HG03095 (cell line): ENCODE data around the gene SCPEP1.
A peak's percentile ranks its signal among the peaks of the same experiment; 100 is the strongest.

Experiments
- ATAC-seq: cut with Tn5 transposase; IDR thresholded peaks from one replicate; pipeline ENCODE4 v1.9.1; 2021; ENCODE audit warnings: moderate library complexity; ENCODE audit not compliant: unreplicated experiment

SCPEP1 gene

DNA sequence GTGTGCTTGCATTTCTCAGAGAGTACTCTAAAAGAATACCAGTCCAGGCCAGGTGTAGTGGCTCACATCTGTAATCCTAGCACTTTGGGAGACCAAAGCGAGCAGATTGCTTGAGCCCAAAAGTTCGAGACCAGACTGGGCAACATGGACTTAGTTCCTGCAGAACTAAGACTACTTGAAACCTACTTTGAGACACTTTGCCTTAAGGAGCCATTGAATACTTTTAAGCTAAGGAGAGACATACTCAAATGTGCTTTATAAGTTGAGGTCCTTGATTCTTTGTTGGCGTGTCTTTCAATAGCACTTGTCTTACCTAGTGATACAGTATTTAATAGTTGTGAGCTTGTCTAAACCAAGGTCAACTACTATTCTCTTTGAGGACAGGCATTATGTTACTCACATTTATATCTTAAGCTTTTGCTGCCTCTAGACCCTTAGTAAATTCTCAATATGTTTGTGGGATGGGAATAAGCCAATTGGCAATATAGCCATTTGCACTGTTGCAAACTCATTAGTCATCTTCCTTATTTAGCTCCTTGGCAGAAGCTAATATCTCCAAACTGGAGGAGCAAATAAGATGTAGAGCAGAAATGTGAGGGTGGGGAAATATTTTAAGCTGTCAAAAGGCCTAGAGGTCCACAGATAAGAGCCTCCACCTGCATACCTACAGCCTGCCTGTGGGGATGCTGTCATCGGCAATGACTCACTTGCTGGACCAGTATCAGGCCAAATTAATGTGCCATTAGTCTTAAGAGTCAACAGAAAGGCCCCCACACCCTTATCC is 16.3 kb downstream of the SCPEP1 start:
- no peak for ATAC-seq

DNA sequence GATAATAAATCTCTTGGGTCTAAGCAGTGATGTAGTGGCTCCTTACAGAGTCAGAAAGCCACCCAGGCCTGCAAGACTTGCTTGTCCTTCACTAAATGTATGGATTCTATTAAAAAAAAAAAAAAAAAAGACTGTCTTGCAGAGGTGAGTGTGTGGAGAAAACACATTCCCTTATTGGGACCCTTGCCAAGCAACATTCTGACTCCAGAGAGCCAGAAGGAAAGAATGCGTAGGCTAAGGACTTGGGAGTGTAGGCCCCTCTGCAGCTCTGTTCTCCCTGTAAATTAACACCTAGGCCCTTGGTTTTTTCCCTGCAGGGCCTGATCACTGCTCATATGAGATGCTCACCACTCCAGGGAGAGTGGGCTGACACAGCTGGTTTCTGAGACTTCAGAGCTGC is 17.8 kb downstream of the SCPEP1 start:
- ATAC-seq = no peak

DNA sequence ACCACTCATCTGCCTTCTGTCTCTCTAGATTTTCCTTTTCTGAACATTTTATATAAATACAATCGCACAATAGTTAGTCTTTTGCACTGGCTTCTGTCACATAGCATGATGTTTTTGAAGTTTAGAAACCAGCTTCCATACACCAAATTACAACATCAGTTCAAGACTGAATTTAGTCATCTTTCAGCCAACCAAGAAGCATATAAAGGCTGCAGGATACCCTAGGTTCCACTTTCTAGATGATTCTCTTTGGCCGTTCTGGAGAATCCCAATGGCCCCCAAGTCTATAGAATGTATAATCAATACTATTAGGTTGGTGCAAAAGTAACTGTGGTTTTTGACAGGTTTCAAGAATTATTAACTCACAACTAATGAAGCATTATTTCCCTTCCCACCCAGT is 19.4 kb downstream of the SCPEP1 start:
- ATAC-seq = no peak

DNA sequence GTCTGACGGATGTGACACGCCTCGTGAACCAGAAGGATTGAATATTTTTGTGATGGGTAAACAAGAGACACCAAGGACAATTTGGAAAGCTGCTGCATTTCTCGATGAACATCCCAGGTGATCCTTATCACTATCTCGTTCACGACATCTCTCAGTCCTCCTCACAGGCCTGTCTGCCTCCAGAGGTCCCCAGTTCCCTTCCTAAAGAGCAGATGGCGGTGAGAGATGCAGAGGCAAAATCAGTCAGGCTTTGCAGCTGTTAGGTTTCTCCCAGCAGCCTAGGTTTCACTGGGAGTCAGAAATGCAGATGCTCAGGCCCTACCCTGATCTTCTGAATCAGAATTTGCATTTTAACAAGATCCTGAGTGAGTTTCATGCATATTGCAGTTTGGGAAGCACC is 23.6 kb downstream of the SCPEP1 start:
- ATAC-seq = no peak

DNA sequence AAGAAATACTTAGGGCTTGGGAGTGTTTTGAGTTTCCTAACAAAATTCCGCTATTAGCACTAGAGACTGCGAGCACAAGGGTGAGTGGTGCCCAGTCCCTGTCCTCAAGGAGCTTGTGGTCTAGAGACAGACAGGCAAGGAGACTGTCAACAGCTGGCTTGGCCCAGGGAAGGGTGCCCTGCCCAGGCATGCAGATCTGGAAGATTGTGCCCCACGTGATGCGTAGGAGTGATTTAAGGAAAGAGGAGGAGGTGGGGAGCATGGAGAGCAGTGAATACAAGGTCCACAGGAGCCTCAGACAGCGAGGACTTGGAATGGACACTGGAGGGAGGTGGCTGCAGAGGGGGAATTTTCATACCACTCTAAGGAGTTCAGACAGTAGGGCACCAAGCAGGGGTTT is 25.0 kb downstream of the SCPEP1 start:
- ATAC-seq = no peak

DNA sequence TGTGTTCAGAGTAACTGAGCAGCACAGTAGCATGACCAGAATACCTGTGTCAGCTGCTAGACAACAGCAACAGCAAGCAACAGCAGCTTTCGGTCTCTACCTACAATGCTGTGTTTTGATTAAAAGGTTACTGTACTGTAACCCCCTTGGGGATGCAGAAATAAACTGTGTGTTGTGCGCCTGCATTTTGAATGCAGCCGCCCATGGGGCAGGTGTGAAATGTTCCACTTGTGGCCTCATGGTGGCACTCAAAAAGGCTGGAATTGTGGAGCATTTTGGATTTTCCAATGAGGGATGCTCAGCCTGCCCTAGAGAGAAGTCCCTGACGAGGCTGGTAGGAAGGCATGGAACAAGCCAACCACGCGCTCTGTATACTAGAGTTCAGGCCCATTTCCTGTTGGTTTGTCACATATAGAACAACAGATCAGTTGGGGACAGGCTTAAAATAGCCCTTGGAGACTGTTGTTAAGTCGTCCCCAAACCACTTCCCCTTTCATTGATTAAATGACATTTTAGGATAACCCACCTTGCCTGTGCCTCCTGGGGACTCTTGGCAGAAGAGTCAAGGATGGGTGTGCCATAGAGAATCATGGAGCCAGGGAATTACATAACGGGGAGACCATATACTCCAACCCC is 27.1 kb downstream of the SCPEP1 start:
- peak; percentile 85 for ATAC-seq

DNA sequence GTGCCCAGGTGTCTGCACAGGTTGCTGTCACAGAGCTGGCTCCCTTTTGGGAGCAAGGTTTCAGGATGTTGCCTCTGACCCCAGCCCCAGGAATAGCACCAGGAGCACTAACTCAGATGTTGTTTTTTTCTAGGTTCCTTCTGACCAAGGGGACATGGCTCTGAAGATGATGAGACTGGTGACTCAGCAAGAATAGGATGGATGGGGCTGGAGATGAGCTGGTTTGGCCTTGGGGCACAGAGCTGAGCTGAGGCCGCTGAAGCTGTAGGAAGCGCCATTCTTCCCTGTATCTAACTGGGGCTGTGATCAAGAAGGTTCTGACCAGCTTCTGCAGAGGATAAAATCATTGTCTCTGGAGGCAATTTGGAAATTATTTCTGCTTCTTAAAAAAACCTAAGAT is 28.1 kb downstream of the SCPEP1 start:
- ATAC-seq = no peak

DNA sequence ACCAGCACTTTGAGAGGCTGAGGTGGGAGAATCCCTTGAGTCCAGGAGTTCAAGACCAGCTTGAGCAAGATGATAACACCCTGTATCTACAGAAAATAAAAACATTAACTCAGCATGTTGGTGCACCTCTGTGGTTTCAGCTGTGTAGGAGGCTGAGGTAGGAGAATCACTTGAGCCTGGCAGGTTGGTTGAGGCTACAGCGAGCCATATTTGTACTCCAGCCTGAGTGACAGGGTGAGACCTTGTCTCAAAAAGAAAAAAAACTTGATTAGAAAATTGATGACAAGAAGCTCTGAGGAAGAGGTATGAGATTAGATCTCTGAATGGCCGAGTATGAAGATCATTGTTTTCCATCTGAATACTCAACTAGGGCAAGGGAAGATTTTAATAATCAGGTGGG is 31.0 kb downstream of the SCPEP1 start:
- ATAC-seq = no peak

DNA sequence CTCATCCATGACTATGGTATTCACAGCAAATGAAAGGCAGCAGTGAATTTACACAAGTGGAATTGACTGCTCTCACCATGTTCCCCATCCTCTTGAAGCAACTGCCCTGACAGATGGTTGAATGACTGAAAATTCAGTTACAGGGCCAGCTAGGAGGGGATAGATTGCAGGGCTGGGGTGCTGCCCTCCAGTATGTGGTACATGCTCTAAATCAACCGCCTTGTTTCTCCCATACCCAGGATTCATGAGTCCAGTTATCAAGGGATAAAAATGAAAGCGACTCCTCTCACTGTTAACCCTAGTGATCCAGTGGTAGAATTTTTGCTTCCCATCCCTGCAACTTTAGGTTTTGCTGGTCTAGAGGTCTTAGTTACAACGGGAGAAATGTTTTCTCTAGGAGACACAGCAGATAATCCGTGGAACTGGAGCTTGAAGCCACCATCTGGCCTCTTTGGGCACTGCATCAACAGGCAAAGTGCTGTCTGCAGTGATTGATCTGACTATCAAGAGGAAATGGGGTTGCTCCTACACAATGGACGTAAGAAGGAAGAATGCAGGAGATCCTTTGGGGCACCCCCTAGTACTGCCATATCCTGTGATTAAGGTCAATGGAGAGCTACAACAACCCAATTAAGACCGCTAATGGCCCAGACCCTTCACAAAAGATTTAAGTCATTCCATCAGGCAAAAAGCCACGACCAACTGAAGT is 32.0 kb downstream of the SCPEP1 start:
- ATAC-seq = no peak

DNA sequence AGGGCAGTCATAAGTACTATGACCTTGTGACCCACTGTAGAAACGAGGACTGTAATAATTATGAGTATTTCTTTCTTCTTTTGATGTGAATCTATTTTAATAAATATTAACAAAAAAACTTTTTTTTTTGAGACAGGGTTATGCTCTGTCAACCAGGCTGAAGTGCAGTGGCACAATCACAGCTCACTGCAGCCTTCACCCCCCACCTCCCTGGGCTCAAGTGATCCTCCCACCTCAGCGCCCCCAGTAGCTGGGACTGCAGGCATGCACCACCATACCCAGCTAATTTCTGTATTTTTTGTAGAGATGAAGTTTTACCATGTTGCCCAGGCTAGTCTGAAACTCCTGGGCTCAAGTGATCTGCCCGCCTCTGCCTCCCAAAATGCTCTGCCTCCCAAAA is 32.6 kb downstream of the SCPEP1 start:
- no peak for ATAC-seq

DNA sequence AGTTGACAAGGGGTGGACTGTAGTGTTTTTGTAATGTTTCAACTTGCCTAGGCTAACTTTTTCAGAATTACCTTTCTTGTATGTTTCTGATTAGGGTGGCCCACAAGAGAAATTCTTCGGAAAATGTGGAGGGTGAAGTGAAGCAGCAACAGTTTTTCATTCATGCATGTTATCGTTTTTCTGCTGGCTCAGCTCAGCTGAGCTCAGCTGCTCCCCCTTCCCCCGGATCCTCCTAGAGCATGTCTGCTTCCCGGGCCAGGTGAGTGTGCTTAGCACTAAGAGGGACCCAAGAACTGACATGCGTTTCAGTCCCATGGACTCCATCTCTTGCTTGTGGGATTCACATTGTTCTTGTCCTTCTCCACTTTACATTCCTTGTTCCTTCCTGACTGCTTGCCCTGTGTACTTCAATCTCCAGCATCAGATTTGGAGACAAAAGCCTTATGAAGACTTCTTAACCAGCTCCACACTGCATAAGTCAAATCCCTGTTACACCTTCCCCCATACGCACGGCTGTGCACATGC is 33.6 kb downstream of the SCPEP1 start:
- no peak for ATAC-seq

DNA sequence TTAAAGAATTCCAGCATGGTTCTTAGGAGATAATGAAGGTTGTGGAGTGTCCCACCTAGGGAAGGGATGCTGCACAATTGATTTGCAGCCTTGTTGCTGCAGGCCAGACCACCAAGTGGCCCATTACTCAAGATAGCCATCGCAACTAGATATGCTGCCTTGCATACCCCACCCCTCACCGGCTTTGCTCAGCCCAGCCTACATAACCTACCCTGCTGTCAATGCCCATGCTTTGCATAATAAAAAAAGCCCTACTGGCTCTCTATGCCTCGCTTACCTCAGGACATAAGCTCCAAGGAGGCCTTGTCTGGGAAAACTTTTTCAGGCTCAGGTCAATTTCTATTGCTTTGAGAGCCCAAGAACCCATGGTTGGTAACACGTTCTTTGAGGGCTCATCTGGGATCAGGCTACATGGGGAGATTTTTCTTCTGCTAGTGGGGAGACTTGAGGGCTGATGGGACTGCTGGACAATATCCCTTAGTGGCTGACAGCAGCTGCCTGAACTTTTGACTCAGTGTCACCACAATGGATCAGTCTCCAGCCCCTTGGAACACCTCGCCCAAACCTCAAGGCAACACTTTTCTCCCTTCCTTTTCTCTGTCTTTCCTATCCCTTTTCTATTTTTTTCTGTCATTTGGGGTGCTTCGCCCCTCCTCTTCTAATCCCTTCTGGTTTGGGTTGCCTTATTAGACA is 38.3 kb downstream of the SCPEP1 start:
- no peak for ATAC-seq

DNA sequence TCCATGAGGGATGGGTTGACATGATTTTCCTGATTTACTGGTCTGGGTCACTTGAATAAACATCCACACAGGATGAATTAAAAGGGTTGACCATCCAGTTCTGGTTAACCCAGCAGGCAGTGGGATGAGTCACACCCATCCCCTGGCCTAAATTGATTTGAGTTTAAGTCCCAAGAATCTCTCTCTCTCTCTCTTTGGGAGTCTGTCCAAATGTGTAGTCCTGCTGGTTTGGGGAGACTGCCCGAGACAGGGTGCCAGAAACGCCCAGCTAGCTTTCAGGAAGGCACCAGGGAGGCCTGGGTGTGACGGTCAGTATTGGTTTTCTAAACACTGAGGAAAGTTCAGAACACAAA is 38.8 kb downstream of the SCPEP1 start:
- ATAC-seq = no peak

DNA sequence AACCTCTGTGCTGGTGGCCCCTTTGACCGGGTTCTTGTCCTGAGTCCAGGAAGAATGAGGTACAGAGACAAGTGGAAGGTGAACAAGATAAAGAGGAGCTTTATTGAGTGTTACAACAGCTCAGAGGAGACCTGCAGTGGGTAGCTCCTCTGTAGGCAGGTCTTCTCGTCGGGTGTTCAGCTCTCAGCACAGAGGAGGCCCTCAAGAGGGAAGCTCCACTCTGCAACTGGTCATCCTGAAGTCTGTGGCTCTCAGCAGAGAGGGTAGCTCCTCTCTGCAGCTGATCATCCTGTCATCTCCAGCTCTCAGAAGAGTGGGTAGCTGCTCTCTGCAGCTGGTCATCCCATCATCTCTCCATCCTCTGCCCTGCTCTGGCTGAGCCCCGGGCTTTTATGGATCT is 39.7 kb downstream of the SCPEP1 start:
- no peak for ATAC-seq

DNA sequence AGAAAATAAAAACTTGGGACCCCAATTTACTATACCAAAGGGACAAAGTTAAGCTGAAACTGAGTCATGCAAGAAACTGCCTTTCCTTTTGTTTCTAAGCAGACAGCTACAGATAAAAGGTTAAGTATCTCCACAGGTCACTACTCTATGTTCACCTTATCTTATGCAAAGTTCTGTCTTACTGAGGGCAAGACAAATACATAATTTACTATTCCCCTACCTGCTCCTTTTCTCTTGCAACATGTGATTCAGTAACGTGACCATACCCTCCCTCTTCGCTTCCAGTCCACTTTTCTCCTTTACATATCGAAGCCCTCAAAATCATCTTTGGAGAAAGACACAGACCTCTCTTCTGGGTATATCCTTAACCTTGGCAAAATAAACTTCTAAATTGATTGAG is 42.3 kb downstream of the SCPEP1 start:
- ATAC-seq = no peak

DNA sequence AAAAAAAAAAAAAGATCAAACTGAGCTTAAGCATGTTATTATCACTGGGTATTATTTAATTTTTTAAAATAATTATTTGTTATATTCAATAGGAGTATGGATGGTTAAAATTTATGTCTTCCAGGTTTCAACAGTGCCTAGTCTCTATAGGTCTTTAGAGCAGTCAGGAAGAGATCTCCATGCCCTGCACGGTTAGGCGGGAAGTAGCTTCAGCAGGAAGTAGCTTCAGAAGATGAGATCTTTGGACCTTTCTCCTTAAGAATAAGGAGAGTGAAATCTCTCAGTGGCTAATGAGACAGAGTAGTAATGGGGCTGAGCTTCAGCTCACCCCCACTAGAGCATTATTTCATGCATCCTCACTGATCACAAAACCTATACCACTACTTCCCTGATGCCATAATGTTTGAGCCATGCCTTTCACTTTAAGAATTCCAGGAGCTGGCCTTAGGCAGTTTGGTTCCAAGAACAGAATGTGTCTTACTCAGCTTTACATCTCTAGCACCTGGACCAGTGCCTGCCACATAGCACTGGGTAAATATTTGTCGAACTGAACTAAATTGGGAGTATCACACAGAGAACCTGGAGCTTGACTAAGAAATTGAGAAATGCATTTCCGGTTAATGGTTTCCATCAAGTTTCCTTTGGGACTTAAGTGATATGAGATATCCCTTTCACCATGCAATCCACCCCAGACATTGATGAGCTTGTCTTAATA is 43.5 kb downstream of the SCPEP1 start:
- ATAC-seq = no peak

DNA sequence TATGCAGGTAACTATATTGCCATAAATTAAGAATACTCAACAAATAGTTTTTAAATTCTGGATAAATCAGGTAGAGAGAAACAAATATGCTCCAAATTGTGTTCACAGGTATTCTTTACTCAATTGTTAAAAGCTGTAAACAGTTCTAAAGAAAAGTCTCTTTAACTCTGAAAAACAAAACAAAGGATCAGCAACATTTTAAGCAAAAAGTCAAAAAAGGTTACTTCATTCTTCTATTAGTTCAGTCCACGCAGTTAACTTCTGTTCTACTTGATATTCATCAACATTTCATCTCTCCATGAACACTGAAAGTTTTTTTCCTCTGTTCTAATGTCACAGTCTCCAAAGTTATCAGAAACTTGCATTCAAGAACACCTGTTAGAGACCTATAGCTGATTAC is 47.9 kb downstream of the SCPEP1 start:
- ATAC-seq = no peak

DNA sequence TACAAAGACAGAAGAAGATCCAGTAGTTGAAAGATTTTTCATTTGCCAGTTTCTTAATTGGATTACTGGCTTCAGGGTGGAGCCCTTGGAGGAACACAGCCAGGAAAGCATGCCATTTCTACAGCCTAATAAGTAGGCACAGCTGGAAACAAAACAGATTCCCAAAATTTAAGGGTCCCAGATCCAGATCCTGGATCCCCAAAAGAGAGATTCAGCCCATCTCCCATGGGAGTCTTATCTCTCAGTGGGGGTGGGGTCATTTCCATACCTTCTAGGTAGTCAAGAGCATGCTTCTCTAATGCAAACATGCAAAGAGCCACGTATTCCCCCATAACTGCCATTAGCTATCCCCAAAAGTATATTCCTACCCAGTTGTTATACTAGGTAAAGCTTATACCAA is 49.9 kb downstream of the SCPEP1 start:
- ATAC-seq = no peak

DNA sequence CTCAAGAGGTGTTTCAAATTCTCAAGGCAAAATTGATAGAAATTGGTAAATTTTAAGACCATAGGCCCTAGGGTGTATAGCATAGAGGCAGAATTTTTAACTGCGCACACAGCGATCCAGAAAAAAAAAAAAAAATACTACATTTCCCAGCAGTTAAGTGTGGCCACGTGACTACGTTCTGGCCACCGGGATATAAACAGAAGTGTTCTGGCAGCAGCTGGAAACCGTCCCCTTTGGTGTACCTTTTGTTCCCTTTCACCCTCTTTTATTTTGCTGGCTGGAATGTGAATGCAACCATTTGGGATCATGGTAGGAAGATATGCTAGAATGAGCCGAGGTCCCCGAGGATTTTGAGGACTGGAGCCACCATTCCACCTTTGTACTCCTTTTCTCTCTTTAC is 54.4 kb downstream of the SCPEP1 start:
- no peak for ATAC-seq

DNA sequence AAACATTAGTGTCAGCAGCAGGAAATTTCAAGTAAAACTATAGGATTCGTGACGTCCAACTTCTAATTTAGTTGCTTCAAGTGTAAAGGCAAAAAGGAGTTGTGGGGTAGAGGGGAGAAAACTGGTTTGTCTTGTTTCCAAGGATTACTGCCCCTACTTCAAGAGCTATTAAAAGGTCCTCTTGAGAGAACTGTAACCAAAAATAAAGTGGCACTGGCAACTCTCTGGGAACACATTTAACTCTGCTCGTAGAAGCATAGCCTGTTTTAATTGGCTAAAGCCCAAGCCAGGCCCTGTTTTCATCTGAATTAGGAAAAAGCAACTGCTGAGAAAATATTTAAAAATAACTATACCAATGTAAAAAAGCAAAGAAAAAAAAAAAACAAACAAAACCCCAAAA is 55.4 kb downstream of the SCPEP1 start:
- ATAC-seq = no peak
